HepG2 (cell line): Measurements from ENCODE around the gene IL5RA. TPM values are rescaled to one million over a fixed set of nuclear protein-coding genes. Genes with fewer than 3 reads are reported as not detected.

ENCODE experiments used
- ADNP ChIP-seq: sonication (generic); formaldehyde crosslinking; IDR thresholded peaks from 2 replicates; pipeline ENCODE4 v1.4.0; 2020; ENCODE audit warnings: missing genetic modification reagents
- AGO1 ChIP-seq: fragments of 200-400 bp; formaldehyde crosslinking; IDR thresholded peaks from 2 replicates; pipeline ENCODE4 v1.6.1; 2017; ENCODE audit warnings: mild to moderate bottlenecking, low read depth, low read length, moderate library complexity; ENCODE audit not compliant: poor library complexity, severe bottlenecking
- E2F5 ChIP-seq: sonication (generic); formaldehyde crosslinking; conservative IDR thresholded peaks from 2 replicates; pipeline ENCODE4 v1.4.0; 2020; ENCODE audit warnings: missing genetic modification reagents
- NR1H2 ChIP-seq: sonication (generic); formaldehyde crosslinking; IDR thresholded peaks from 2 replicates; pipeline ENCODE4 v1.8.1; 2022; ENCODE audit warnings: low read depth, missing genetic modification reagents, borderline replicate concordance
- RFX5 ChIP-seq: IDR thresholded peaks from 2 replicates; pipeline ENCODE4 v1.6.1; 2011; ENCODE audit warnings: low read depth, low read length, improper control_type of control experiment
- SRSF9 ChIP-seq: fragments of 200-400 bp; formaldehyde crosslinking; IDR thresholded peaks from 2 replicates; pipeline ENCODE4 v1.6.1; 2018; ENCODE audit warnings: borderline replicate concordance, mild to moderate bottlenecking, low read depth, low read length; ENCODE audit not compliant: insufficient read depth, poor library complexity, severe bottlenecking
- TBL1XR1 ChIP-seq: fragments of 150-350 bp; IDR thresholded peaks from 2 replicates; pipeline ENCODE4 v1.6.1; 2014; ENCODE audit warnings: borderline replicate concordance, low read length; ENCODE audit not compliant: partially characterized antibody
- ZBTB37 ChIP-seq: sonication (generic); formaldehyde crosslinking; IDR thresholded peaks from 2 replicates; pipeline ENCODE4 v1.4.0; 2020; ENCODE audit warnings: mild to moderate bottlenecking, missing genetic modification reagents
- ZNF296 ChIP-seq: sonication (generic); formaldehyde crosslinking; conservative IDR thresholded peaks from 2 replicates; pipeline ENCODE4 v1.5.0; 2020; ENCODE audit warnings: mild to moderate bottlenecking, missing genetic modification reagents
- ZNF570 ChIP-seq: sonication (generic); formaldehyde crosslinking; IDR thresholded peaks from 2 replicates; pipeline ENCODE4 v1.4.0; 2020; ENCODE audit warnings: mild to moderate bottlenecking, missing genetic modification reagents, borderline replicate concordance
- ZNF724P ChIP-seq: sonication (generic); formaldehyde crosslinking; IDR thresholded peaks from 2 replicates; pipeline ENCODE4 v1.8.0; 2022; ENCODE audit warnings: missing genetic modification reagents, borderline replicate concordance
- polyA plus RNA-seq, 8 experiments: library from polyadenylated mRNA; depleted of rRNA in 3 of 8; stranded (reverse) in 7 of 8; unstranded in 1 of 8; fragments of >200 nt; fragmentation: Illumina TruSeq in 4 of 8; extraction: Trizol in 4 of 8; gene quantifications; 2 replicates each; pipeline versions ENCODE4 v1.2.1 to v1.2.3, GENCODE V29; 2011 to 2016; ENCODE audit warnings: low read depth in 4 of 8, missing spikeins in 1 of 8, mixed read lengths in 1 of 8; ENCODE audit not compliant: insufficient read depth in 1 of 8
- total RNA-seq, 5 experiments: library from RNA; depleted of rRNA; stranded (reverse); fragments of >200 nt; fragmentation: Illumina TruSeq; extraction: Trizol; gene quantifications; 2 replicates each; pipeline ENCODE4 v1.2.3, GENCODE V29; 2016; ENCODE audit warnings: low read depth in 1 of 5
- TF ChIP-seq, protein P1 (sequence below): sonication (generic); formaldehyde crosslinking; IDR thresholded peaks from 2 replicates; pipeline ENCODE4 v1.4.0; 2020; ENCODE audit warnings: missing genetic modification reagents; ENCODE audit errors: not compliant biosample characterization
- TF ChIP-seq, protein P2 (sequence below): sonication (generic); formaldehyde crosslinking; IDR thresholded peaks from 2 replicates; pipeline ENCODE4 v1.4.0; 2020; ENCODE audit warnings: missing genetic modification reagents
- TF ChIP-seq, protein P3 (sequence below): sonication (generic); formaldehyde crosslinking; IDR thresholded peaks from 2 replicates; pipeline ENCODE4 v1.9.0; 2021; ENCODE audit warnings: mild to moderate bottlenecking, missing genetic modification reagents

Gene IL5RA
- total and polyA plus RNA-seq, 2 of the 13 experiments (the other 11 are each of a cell fraction or from before 2014, with no cell fraction given) = not detected

DNA sequence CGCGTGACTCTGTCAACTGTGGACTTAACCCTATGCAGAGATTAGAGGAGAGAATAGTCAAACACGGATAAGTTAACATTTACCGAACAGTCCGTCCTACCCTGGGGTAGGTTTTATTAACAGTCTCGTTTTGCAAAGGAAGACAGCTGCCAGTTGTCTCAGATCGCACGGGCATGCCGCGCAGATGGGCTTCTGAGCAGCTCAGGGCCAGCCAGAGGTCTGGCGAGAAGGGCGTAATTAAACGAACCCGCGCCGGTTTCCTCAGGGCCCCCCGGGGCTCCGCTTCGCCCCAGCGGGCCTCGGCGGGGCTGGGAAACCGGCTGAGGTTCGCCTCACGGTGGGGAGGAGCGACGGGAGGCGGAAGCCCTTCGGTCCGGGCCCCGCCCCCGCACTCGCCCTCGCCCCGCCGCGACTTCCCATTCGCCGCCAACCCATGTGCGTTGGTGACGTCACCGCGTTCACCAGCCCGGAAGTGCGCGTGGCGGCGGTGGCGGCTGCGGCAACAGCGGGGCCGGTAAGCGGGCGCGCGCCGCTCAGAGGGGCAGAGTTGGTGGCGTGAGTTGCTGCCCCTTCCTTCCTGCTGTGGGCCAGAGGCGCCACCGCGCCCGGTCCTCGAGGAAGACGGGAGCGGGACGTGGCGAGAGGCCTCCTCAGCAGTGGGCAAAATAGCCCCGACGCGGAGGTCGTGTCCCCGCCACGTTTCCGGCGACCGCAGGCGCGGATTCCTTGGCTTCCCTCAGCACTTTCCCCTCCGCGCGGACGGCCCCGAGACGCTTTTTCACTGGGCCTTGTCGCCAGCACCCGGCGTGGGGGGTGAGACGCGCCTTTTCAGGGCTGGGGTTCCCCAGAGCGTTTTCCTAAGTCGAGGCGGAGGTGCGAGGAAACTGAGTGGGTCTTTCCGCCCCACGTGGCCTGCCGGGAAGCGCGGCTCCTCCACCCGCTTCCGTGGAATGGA is 16.6 kb upstream of the IL5RA start, which contains the start of gene TRNT1 (continued):
- TF ChIP-seq, protein P1, sequence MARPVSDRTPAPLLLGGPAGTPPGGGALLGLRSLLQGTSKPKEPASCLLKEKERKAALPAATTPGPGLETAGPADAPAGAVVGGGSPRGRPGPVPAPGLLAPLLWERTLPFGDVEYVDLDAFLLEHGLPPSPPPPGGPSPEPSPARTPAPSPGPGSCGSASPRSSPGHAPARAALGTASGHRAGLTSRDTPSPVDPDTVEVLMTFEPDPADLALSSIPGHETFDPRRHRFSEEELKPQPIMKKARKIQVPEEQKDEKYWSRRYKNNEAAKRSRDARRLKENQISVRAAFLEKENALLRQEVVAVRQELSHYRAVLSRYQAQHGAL = no peak
- TF ChIP-seq ZNF296 (no peak), RFX5 (peak; percentile 70), E2F5 (CRISPR knock-in tag) (0 out of 2 replicates have a peak, but pooled peaks have one; percentile 50), ZNF724P (CRISPR knock-in tag) (no peak), TBL1XR1 (no peak), AGO1 (no peak), ZBTB37 (CRISPR knock-in tag) (no peak), ADNP (CRISPR knock-in tag) (no peak), SRSF9 (no peak), ZNF570 (CRISPR knock-in tag) (no peak), NR1H2 (CRISPR knock-in tag) (peak; percentile 11; the same call in 1 of the 2 replicates)
- TF ChIP-seq, protein P2, sequence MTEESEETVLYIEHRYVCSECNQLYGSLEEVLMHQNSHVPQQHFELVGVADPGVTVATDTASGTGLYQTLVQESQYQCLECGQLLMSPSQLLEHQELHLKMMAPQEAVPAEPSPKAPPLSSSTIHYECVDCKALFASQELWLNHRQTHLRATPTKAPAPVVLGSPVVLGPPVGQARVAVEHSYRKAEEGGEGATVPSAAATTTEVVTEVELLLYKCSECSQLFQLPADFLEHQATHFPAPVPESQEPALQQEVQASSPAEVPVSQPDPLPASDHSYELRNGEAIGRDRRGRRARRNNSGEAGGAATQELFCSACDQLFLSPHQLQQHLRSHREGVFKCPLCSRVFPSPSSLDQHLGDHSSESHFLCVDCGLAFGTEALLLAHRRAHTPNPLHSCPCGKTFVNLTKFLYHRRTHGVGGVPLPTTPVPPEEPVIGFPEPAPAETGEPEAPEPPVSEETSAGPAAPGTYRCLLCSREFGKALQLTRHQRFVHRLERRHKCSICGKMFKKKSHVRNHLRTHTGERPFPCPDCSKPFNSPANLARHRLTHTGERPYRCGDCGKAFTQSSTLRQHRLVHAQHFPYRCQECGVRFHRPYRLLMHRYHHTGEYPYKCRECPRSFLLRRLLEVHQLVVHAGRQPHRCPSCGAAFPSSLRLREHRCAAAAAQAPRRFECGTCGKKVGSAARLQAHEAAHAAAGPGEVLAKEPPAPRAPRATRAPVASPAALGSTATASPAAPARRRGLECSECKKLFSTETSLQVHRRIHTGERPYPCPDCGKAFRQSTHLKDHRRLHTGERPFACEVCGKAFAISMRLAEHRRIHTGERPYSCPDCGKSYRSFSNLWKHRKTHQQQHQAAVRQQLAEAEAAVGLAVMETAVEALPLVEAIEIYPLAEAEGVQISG (CRISPR knock-in tag) = peak; percentile 77
- TF ChIP-seq, protein P3, sequence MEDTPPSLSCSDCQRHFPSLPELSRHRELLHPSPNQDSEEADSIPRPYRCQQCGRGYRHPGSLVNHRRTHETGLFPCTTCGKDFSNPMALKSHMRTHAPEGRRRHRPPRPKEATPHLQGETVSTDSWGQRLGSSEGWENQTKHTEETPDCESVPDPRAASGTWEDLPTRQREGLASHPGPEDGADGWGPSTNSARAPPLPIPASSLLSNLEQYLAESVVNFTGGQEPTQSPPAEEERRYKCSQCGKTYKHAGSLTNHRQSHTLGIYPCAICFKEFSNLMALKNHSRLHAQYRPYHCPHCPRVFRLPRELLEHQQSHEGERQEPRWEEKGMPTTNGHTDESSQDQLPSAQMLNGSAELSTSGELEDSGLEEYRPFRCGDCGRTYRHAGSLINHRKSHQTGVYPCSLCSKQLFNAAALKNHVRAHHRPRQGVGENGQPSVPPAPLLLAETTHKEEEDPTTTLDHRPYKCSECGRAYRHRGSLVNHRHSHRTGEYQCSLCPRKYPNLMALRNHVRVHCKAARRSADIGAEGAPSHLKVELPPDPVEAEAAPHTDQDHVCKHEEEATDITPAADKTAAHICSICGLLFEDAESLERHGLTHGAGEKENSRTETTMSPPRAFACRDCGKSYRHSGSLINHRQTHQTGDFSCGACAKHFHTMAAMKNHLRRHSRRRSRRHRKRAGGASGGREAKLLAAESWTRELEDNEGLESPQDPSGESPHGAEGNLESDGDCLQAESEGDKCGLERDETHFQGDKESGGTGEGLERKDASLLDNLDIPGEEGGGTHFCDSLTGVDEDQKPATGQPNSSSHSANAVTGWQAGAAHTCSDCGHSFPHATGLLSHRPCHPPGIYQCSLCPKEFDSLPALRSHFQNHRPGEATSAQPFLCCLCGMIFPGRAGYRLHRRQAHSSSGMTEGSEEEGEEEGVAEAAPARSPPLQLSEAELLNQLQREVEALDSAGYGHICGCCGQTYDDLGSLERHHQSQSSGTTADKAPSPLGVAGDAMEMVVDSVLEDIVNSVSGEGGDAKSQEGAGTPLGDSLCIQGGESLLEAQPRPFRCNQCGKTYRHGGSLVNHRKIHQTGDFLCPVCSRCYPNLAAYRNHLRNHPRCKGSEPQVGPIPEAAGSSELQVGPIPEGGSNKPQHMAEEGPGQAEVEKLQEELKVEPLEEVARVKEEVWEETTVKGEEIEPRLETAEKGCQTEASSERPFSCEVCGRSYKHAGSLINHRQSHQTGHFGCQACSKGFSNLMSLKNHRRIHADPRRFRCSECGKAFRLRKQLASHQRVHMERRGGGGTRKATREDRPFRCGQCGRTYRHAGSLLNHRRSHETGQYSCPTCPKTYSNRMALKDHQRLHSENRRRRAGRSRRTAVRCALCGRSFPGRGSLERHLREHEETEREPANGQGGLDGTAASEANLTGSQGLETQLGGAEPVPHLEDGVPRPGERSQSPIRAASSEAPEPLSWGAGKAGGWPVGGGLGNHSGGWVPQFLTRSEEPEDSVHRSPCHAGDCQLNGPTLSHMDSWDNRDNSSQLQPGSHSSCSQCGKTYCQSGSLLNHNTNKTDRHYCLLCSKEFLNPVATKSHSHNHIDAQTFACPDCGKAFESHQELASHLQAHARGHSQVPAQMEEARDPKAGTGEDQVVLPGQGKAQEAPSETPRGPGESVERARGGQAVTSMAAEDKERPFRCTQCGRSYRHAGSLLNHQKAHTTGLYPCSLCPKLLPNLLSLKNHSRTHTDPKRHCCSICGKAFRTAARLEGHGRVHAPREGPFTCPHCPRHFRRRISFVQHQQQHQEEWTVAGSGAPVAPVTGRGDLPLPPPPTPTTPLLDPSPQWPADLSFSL (CRISPR knock-in tag) = no peak
